ENCODE data around the gene SIRT7. TPM values are rescaled to one million over a fixed set of nuclear protein-coding genes. Genes with fewer than 3 reads are reported as not detected.

Gene SIRT7
- total RNA-seq, 6 experiments from 2014 or later = 7.4 to 15.0 (median 12.2) TPM

DNA sequence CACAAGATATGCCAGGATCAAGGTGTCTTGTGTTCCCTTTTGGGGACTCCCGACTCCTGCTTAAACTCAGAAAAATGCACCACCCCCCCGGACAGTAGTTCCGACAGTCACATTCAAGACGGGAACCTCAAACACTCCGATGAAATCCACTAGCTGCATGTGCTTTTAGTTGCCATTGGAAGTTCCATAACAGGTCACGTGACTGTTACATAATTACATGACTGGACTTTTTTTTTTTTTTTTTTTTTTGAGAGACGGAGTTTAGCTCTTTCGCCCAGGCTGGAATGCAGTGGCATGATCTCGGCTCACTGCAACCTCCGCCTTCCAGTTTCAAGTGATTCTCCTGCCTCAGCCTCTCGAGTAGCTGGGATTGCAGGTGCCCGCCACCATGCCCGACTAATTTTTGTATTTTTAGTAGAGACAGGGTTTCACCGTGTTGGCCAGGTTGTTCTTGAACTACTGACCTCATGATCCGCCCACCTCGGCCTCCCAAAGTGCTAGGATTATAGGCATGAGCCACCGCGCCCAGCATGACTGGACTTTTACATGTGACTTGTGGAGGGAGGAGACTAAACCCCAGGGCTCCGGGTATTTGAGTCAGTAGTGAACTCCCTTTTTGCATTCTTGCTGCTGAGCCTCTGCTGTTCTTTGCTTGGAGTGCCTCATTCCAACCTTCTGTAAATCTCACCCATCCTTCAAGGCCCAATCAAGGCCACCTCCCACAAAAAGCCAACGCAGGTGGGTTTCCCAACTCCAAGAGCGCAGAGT lies 1.6 kb downstream of the SIRT7 start:
- peaks cover 0 to 34% (median 12%) of the 10 kb centered on the region in 4 donors for H3K36me3 ChIP-seq
- H3K27ac ChIP-seq = no peak overlapping the region
- no peaks in the 10 kb centered on the region for H3K27me3 ChIP-seq
- ATAC-seq = no peak
- no peaks in the 10 kb centered on the region for H3K9me3 ChIP-seq
- H3K4me3 ChIP-seq = peak overlapping the region in 1 of 3 donors; percentile 89
- 57% methylated on average over 20 of the region's 21 CpGs for WGBS (ENCODE audit: insufficient coverage, low coverage, low lambda C conversion rate, missing lambda C conversion rate)
- TF ChIP-seq, protein P1, sequence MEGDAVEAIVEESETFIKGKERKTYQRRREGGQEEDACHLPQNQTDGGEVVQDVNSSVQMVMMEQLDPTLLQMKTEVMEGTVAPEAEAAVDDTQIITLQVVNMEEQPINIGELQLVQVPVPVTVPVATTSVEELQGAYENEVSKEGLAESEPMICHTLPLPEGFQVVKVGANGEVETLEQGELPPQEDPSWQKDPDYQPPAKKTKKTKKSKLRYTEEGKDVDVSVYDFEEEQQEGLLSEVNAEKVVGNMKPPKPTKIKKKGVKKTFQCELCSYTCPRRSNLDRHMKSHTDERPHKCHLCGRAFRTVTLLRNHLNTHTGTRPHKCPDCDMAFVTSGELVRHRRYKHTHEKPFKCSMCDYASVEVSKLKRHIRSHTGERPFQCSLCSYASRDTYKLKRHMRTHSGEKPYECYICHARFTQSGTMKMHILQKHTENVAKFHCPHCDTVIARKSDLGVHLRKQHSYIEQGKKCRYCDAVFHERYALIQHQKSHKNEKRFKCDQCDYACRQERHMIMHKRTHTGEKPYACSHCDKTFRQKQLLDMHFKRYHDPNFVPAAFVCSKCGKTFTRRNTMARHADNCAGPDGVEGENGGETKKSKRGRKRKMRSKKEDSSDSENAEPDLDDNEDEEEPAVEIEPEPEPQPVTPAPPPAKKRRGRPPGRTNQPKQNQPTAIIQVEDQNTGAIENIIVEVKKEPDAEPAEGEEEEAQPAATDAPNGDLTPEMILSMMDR (IDR thresholded peaks at IDR 0.05) = no peak
- TF ChIP-seq POLR2A (IDR thresholded peaks at IDR 0.05) = peak; percentile 10
- intact Hi-C loops (cut with DNase I) = no loop called here
- peaks cover 0 to 44% (median 12%) of the 10 kb centered on the region in 4 donors for H3K4me1 ChIP-seq
- no peak for DNase-seq

DNA sequence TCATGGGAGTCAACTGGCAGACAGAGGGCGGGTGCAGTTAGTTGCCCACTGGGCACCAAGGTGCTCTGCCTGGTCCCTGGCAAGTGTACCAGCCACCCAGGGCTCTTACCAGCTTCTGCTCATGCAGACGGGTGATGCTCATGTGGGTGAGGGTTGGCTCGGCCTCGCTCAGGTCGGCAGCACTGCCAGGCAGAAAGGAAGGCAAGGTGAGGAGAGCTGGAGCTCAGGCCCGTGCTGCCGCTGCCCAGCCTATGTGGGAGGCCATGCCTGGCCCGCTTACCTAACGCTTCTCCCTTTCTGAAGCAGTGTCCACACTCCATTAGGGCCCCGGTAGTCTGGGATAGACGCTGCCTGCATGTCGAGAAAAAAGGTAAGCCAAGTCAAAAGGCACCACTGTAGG lies 2.6 kb downstream of the SIRT7 start:
- intact Hi-C loops (cut with DNase I) = no loop called here
- DNase-seq (no peak), ATAC-seq (no peak)
- no peak overlapping the region for H3K27ac ChIP-seq
- H3K4me1 ChIP-seq = peaks cover 0 to 33% (median 9%) of the 10 kb centered on the region in 4 donors
- H3K9me3 ChIP-seq = no peaks in the 10 kb centered on the region
- peaks cover 0 to 34% (median 12%) of the 10 kb centered on the region in 4 donors for H3K36me3 ChIP-seq
- WGBS (ENCODE audit: insufficient coverage, low coverage, low lambda C conversion rate, missing lambda C conversion rate) = 93% methylated on average over 3 of the region's 12 CpGs
- H3K27me3 ChIP-seq = no peaks in the 10 kb centered on the region
- no peak overlapping the region for H3K4me3 ChIP-seq
- no peak for TF ChIP-seq POLR2A (IDR thresholded peaks at IDR 0.05)
- TF ChIP-seq, protein P1 (IDR thresholded peaks at IDR 0.05) = no peak

DNA sequence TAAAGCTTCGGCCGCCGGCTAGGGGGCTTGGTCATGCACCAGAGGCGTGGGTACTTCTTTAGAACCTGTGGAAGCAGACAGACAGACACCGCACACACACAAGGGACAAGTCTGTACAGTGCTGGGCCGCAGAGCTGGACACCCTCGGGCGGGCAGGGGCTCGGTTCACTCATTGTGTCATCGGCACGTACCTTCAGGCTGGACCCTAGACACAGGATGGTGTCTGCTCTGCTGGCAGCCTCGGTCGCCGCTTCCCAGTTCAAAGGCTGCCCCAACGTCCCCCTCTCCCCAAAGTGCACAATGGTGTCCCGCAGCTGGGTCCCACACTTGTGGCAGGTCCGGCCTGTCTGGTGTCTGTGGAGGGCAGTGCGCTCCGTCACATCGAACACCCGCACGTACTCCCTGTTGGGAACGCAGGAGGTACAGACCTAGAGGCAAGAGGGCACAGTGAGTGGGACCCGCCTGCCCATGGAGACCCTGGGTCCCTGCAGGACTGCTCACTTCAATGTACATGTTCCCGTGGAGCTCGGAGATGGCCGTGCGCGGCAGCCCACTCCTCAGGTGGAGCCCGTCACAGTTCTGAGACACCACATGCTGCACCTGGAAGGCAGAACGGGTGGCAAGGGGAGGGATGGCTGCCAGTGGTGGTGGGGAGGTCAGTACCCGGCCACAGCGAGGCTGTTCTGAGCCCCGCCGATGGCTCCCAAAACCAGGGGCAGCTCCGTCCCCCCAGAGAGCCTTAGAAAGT lies 3.7 kb downstream of the SIRT7 start:
- Histone ChIP-seq H3K4me3 (no peak overlapping the region), H3K9me3 (no peaks in the 10 kb centered on the region), H3K27ac (no peak overlapping the region), H3K27me3 (no peaks in the 10 kb centered on the region), H3K36me3 (peaks cover 0 to 35% (median 12%) of the 10 kb centered on the region in 4 donors), H3K4me1 (peaks cover 0 to 39% (median 11%) of the 10 kb centered on the region in 4 donors)
- WGBS (ENCODE audit: insufficient coverage, low coverage, low lambda C conversion rate, missing lambda C conversion rate) = no CpG with 5 or more reads among the region's 36 CpGs
- intact Hi-C loops (cut with DNase I) = no loop called here
- no peak for TF ChIP-seq POLR2A (IDR thresholded peaks at IDR 0.05)
- TF ChIP-seq, protein P1 (IDR thresholded peaks at IDR 0.05) = no peak
- no peak for ATAC-seq
- DNase-seq = no peak

DNA sequence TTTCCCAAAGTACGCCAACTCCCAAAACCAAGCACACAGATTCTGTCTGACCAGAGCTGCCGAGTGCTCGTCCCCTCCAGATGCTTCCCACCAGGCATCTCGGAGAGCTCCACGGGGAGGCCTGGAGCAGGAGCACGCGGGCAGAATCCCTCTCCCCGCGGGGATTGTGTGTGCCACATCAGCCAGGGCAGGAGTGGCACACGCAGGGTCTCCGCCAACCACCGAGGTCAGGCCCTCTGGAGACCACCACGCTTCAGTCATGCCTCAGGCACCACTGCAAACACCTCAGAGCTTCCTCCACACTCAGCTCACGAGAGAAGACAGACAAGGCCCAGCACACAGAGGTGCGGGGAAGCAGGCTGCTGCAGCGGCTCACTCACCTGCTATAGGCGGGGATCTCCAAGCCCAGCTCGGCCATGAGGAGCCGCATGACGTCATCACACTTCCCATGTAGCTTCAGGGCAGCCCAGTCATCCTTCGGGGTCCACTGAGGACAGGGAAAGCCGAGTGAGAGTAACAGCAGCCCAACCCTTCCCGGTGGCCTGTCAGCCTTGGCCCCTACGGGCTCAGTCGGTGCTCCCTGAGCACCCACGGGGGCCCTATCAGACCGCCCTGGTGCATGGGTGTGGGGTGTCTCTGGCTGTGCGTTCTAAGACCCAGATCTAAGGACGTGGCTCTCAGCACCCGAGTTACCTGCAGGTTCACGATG lies 4.4 kb downstream of the SIRT7 start:
- 92% methylated on average over 10 of the region's 31 CpGs for WGBS (ENCODE audit: insufficient coverage, low coverage, low lambda C conversion rate, missing lambda C conversion rate)
- Histone ChIP-seq H3K27ac (no peak overlapping the region), H3K36me3 (peaks cover 0 to 42% (median 15%) of the 10 kb centered on the region in 4 donors), H3K27me3 (no peaks in the 10 kb centered on the region), H3K4me3 (no peak overlapping the region), H3K9me3 (no peaks in the 10 kb centered on the region), H3K4me1 (peaks cover 0 to 38% (median 11%) of the 10 kb centered on the region in 4 donors)
- ATAC-seq = no peak
- intact Hi-C loops (cut with DNase I) = no loop called here
- no peak for DNase-seq
- no peak for TF ChIP-seq POLR2A (IDR thresholded peaks at IDR 0.05)
- TF ChIP-seq, protein P1 (IDR thresholded peaks at IDR 0.05) = no peak
